Mucosa of gallbladder (tissue), 1 donor: Measurements from ENCODE around the gene BRPF3. TPM values are rescaled to one million over a fixed set of nuclear protein-coding genes. Genes with fewer than 3 reads are reported as not detected.
"Not testable (repeated sequence)": the region's sequence is repeated elsewhere in the genome, so short reads cannot be mapped to it uniquely, and the experiment has no call there.

Experiments
- DNase-seq: peaks from one replicate; pipeline ENCODE4 v3.0.0-alpha.2; 2020; ENCODE audit warnings: low spot score
- total RNA-seq: library from RNA; stranded (reverse); gene quantifications from one replicate; pipeline ENCODE4 v1.2.1, GENCODE V29; 2021
- donor health status: DM: no; HTN: no; CAD: no.

Gene BRPF3
- total RNA-seq, 1 donor from 2014 or later: 47.0 TPM

- DNase-seq: no peak
Measured at GRCh38 chr6:36200154-36200891, 3.8 kb downstream of the BRPF3 start.

DNA sequence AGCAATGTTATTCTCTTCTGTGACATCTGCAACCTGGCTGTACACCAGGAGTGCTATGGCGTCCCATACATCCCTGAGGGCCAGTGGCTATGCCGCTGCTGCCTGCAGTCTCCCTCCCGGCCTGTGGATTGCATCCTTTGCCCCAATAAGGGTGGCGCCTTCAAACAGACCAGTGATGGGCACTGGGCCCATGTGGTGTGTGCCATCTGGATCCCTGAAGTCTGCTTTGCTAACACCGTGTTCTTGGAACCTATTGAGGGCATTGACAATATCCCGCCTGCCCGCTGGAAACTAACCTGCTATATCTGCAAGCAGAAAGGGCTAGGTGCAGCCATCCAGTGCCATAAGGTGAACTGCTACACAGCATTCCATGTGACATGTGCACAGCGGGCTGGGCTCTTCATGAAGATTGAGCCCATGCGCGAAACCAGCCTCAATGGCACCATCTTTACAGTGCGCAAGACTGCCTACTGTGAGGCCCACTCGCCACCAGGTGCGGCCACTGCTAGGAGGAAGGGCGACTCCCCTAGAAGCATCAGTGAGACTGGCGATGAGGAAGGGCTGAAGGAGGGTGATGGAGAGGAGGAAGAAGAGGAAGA, 4.6 kb downstream of the BRPF3 start:
- DNase-seq: no peak

- DNase-seq: no peak
Measured at GRCh38 chr6:36201612-36202011, 5.1 kb downstream of the BRPF3 start.

DNA sequence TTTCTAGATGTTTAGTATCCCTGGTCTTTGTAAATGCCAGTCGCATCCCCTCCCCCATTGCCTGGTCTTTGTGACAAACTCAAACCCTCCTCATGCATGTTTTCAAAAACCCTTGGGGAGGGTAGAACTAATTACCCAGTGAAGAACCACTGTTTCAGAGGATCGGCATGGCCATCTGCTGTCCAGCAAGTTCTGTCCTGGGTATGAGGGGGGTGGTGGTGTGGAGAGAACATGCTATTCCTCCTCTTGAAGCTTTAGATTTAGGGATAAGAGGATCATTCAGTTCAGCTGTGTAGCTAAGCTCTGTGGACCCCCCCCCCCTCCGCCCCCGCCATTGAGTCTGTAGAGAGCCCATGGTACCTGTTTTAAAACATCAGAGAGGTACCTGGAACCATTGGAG, 5.6 kb downstream of the BRPF3 start:
- DNase-seq: no peak

GRCh38 chr6:36204068-36204753, 7.7 kb downstream of the BRPF3 start:
- no peak for DNase-seq

DNA sequence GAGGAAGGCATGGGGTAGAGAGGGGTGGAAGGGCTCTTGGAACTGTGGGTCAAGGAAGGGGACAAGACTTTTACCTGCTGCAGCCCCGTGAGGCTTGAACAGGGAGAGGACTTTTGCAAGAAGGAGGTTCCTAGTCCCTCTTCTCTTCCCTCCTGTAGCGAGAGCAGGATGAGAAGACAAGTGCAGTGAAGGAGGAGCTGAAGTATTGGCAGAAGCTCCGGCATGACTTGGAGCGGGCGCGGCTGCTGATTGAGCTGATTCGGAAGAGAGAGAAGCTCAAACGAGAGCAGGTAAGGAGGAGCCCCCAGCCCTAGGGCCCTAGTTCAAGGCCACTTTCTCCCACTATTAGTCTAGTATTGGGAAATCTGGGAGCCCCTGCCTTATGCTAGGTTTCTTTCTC, 10.6 kb downstream of the BRPF3 start:
- no peak for DNase-seq

GRCh38 chr6:36209606-36210005, 13.1 kb downstream of the BRPF3 start:
- DNase-seq: no peak

- no peak for DNase-seq
Measured at GRCh38 chr6:36210182-36210581, 13.6 kb downstream of the BRPF3 start.

DNA sequence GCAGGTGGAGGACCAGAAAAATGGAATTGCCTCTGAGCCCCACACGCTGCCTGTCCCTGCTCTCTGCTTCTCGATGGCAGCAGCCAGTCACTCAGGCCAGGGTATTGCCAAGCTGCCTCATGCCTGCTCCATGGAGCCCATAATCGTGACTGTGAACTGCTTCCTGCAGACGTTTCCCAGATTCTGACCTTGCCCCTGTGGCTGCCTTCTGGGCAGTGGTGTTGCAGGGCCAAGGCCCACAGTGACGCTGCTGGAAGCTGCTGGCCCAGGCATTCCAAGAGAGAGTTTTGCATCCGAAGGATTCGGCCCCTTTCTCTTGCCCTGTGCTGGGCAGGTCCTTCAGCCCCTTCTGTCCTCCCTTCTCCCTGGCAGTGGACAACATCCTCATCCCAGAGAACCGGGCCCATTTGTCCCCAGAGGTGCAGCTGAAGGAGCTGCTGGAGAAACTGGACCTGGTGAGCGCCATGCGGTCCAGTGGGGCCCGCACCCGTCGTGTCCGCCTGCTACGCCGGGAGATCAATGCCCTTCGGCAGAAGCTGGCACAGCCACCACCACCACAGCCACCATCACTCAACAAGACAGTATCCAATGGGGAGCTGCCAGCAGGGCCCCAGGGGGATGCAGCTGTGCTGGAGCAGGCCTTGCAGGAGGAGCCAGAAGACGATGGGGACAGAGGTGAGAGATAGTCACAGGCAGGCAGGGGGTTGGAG, 14.5 kb downstream of the BRPF3 start:
- DNase-seq: no peak

- DNase-seq: no peak
Measured at GRCh38 chr6:36216559-36216958, 20.0 kb downstream of the BRPF3 start.

- no peak for DNase-seq
Measured at GRCh38 chr6:36217188-36217587, 20.6 kb downstream of the BRPF3 start.

- no peak for DNase-seq
Measured at GRCh38 chr6:36217946-36218345, 21.4 kb downstream of the BRPF3 start.

DNA sequence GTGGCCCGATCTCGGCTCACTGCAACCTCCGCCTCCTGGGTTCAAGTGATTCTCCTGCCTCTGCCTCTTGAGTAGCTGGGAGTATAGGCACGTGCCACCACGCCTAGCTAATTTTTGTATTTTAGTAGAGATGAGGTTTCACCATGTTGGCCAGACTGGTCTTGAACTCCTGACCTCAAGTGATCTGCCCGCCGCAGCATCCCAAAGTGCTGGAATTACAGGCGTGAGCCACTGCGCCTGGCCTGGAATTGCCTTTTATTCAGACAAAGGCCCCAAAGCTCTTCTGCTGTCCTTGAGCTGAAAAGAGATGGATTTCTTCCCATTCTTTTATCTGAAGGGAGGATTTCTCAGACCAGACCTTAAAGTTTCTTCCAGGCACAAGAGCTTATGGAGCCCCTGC, 22.0 kb downstream of the BRPF3 start:
- DNase-seq: not testable (repeated sequence)

DNA sequence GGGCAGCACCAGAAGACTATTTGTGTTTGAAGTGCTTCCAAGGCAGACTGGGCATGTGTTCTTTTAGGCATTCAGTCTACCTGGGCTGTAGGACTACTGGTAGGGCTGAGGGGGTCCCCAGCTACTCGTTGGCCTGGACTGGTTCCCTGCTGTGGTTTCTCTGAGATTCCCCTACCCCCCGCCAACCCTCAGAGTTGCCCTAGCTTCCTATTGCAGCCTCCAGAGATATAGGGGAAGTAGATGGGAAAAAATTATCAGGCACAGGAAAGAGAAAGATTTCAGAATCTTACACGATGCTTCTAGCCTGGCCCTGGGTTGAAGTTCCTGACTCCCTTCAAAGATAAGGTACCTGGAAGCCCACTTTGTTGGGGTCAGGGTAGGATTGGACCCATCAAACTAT, 22.5 kb downstream of the BRPF3 start:
- DNase-seq: no peak

DNA sequence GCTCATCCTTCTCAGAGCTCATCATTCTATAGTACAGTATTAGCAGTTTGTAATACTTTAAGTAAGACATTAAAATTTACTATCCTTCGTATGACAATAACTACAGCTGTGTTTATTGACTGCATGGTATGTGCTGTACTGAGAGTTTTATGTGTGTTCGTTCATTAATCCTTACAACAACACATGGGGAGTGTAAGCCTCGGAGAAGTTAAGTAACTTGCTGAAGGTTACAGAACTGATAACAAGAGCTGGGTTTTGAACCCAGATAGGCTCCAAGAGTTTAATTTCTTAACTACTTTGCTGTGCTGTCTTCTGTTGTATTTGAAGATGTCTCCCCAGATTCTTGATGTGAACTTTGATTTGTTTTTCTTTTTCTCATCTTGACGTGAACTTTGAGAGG, 23.7 kb downstream of the BRPF3 start:
- DNase-seq: no peak

DNA sequence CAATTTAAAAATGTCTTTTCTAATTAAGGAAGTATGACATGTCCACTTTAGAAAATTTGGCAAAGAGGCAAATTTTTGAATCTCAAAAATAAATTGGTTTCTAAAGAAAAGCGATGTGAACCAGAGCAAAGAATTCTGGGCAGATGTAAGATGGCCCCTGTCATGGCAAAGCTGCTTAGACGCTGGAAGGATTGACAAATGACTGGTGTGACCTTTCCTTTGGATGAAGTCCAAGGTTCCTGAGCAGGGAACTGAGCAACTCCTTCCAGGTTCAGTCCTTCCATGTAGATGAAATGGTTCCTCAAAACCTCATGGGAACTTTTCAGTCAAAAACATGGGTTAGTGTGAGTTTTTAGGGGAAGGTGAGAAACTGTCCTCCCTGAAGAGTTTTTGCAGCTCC, 25.1 kb downstream of the BRPF3 start:
- no peak for DNase-seq

DNA sequence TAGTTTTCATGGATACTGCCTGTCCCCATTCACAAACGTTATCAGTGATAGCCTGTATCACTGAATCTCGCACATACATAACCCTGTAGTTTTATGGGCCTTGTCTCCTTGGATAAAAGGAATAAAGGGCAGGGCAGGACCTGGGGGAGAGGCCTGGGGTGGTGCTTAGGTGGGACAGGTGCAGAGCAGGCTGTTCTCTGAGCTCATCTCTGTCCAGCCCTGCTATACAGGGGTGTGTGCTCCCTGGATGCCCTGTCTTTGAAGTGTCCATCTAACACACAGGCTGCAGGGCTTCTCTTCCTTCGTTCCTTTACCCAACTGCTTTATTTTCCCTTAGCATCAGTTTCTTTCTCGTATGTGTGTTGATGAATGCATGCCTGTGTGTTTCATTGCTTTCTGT, 26.4 kb downstream of the BRPF3 start:
- DNase-seq: no peak

DNA sequence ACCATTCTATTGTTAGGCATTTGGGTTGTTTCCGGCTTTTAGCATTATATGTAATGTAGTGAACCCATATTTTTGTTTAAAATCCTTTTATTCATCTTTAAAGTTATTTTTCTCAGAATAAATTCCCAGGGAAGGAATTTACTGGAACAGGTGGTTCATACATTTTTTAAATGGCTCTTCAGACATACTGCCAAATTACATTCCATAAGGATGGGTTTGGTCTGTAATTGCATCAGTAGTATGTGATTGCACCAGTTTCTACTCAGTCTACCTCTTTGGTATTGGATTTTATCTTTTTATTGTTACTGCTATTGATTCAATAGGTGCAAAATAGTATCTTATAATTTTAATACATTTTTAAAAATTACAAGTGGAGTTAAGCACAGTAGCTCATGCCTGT, 27.2 kb downstream of the BRPF3 start:
- no peak for DNase-seq

GRCh38 chr6:36224918-36225461, 28.4 kb downstream of the BRPF3 start:
- no peak for DNase-seq

DNA sequence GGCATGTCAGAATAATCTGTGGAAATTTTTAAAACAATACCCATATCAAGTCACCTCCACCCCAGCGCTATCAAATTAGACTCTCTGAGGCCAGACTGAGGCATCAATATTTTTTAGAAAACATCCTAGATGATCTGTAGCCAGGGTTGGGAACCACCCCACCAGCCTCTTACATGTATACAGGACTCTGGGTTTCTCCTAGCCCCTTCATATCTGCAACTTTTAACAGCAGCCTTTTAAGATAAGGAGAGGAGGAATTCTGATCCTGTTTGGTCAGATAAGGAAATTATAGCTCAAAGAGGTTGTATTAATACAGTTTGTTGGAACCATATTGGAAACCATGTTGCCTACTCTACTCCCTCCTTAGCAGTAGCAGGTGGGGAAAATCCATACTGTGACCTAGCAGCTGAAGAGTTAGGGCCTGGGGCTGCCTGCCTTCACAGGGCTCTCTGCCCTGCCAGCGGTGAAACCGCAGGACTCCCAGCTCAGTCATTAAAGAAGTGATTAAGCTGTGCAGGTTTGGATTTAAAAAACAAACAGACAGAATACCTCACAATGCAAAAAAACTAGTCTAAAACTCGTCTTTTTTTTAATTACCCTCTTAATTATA, 30.0 kb downstream of the BRPF3 start:
- no peak for DNase-seq

DNA sequence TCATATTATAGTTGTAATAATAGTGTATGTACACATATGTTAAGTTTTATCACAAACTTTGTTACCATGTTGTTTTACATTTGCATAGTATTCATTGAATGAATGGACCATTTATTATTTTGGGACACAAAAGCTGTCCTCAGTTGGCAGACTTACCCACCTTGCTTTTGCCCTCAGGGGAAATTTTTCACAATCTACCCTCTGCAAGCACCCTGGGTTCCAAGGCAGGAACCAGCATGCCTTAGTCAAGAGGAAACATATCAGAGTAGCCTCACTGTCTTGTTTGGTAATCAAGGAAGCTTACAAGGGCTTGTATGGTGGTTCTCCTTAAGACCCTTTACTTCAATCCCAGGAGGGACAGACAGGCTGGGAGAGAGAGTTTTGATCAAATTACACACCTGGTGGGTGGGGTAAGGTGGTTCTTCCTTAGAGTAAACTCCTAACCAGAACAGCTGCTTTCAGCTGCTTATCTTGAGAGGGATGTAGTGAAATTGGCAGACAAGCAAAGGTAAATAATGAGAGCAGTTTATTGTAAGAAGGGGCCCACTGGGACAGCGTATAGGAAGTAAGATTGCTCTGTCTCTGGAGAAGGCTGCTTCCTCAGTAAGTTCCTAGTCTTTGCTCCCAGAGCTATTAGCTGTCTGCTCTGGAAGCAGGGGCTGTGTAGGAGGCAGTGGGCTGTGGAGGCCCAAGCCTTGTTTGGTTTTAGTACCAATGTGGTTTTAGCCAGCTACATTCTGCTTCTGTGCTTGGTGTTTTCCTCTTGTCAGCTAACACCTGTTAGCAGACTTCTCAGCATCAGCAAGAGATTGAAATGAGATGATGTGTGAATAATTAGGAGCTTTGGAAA, 31.1 kb downstream of the BRPF3 start:
- DNase-seq: no peak
